Sigmoid colon (tissue), 4 donors: ENCODE data around the gene CLEC20A.

Experiments used
- CTCF ChIP-seq, 4 experiments: fragments of 450-650 bp in 3 of 4; fragments of 200-600 bp in 1 of 4; IDR thresholded peaks; one replicate each; pipeline ENCODE4 v1.5.1; 2016 to 2019; ENCODE audit warnings: antibody characterized with exemption in 4 of 4, mild to moderate bottlenecking in 3 of 4, moderate library complexity in 2 of 4
- EP300 ChIP-seq, 4 donors: sonication (generic); formaldehyde crosslinking; IDR thresholded peaks; one replicate each; pipeline ENCODE4 v1.6.1; 2017; ENCODE audit warnings: antibody characterized with exemption in 4 of 4
- POLR2A ChIP-seq, 2 donors: fragments of 450-650 bp; IDR thresholded peaks; one replicate each; pipeline ENCODE4 v1.6.1; 2016; ENCODE audit warnings: antibody characterized with exemption in 2 of 2, mild to moderate bottlenecking in 2 of 2, moderate library complexity in 2 of 2
- POLR2AphosphoS5 ChIP-seq, 4 donors: sonication (generic); formaldehyde crosslinking; IDR thresholded peaks; one replicate each; pipeline ENCODE4 v1.6.1; 2017; ENCODE audit warnings: antibody characterized with exemption in 4 of 4

DNA sequence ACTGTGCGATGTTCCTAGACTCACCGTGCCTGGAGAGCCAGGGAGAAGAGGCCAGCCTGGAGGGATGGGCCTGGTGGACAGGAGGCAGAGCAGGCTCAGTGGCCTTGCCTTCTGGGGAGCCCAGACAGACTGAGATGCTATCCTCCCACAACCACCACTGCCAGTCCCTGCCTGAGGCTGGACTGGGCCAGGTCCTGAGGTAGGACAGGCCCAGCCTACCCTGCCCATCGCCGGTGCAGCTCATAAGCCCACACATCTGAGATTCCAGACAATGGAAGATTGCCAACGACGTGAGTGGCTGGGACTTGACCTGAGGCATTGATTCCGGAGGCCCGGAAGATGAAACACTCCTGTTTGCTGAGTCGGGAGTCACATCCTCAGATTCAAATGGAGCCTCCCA is 5.8 kb downstream of the CLEC20A start:
- TF ChIP-seq CTCF (IDR thresholded peaks at IDR 0.05) (no peak), POLR2AphosphoS5 (IDR thresholded peaks at IDR 0.05) (no peak), POLR2A (IDR thresholded peaks at IDR 0.05) (no peak), EP300 (IDR thresholded peaks at IDR 0.05) (no peak)
